HEK293 (cell line): Measurements from ENCODE around the gene RRP7A.
"Not testable (repeated sequence)": the region's sequence is repeated elsewhere in the genome, so short reads cannot be mapped to it uniquely, and the experiment has no call there.

Source experiments
- MZF1 ChIP-seq: fragments of 450-650 bp; formaldehyde crosslinking; IDR thresholded peaks from 2 replicates; pipeline ENCODE4 v1.5.1; 2017; ENCODE audit warnings: missing biosample characterization, missing genetic modification characterization, borderline replicate concordance
- RBAK ChIP-seq: fragments of 450-650 bp; formaldehyde crosslinking; IDR thresholded peaks from 2 replicates; pipeline ENCODE4 v1.5.1; 2016; ENCODE audit warnings: missing biosample characterization, missing genetic modification characterization
- REST ChIP-seq: fragments of 450-650 bp; formaldehyde crosslinking; IDR thresholded peaks from 2 replicates; pipeline ENCODE4 v1.5.1; 2016; ENCODE audit warnings: missing biosample characterization, missing genetic modification characterization
- SP7 ChIP-seq: fragments of 450-650 bp; formaldehyde crosslinking; IDR thresholded peaks from 2 replicates; pipeline ENCODE4 v1.5.1; 2016; ENCODE audit warnings: missing biosample characterization, missing genetic modification characterization
- TCF7L2 ChIP-seq: IDR thresholded peaks from 2 replicates; pipeline ENCODE4 v1.6.1; 2011; ENCODE audit warnings: low read depth, mild to moderate bottlenecking, inconsistent platforms, low read length, moderate library complexity, borderline replicate concordance
- YY1 ChIP-seq: fragments of 450-650 bp; formaldehyde crosslinking; IDR thresholded peaks from 2 replicates; pipeline ENCODE4 v1.5.1; 2018; ENCODE audit warnings: missing biosample characterization, missing genetic modification characterization
- ZBTB7A ChIP-seq: fragments of 450-650 bp; formaldehyde crosslinking; IDR thresholded peaks from 2 replicates; pipeline ENCODE4 v1.5.1; 2016; ENCODE audit warnings: low read depth, missing biosample characterization, missing genetic modification characterization
- ZNF112 ChIP-seq: fragments of 450-650 bp; formaldehyde crosslinking; IDR thresholded peaks from 2 replicates; pipeline ENCODE4 v1.5.0; 2017; ENCODE audit warnings: missing biosample characterization, missing genetic modification characterization
- ZNF121 ChIP-seq: fragments of 450-650 bp; formaldehyde crosslinking; IDR thresholded peaks from 2 replicates; pipeline ENCODE4 v1.5.1; 2016; ENCODE audit warnings: missing biosample characterization, missing genetic modification characterization
- ZNF366 ChIP-seq: fragments of 450-650 bp; formaldehyde crosslinking; conservative IDR thresholded peaks from 2 replicates; pipeline ENCODE4 v1.5.1; 2016; ENCODE audit warnings: missing biosample characterization, missing genetic modification characterization
- ZNF560 ChIP-seq: fragments of 450-650 bp; formaldehyde crosslinking; IDR thresholded peaks from 2 replicates; pipeline ENCODE4 v1.5.1; 2017; ENCODE audit warnings: missing biosample characterization, missing genetic modification characterization, borderline replicate concordance
- ZNF660 ChIP-seq: fragments of 450-650 bp; IDR thresholded peaks from 2 replicates; pipeline ENCODE4 v1.5.1; 2018; ENCODE audit warnings: missing biosample characterization, mild to moderate bottlenecking, missing genetic modification characterization
- ZNF670 ChIP-seq: fragments of 450-650 bp; formaldehyde crosslinking; IDR thresholded peaks from 2 replicates; pipeline ENCODE4 v1.5.1; 2016; ENCODE audit warnings: missing biosample characterization, missing genetic modification characterization, low read depth
- TF ChIP-seq, protein P1 (sequence below): fragments of 450-650 bp; formaldehyde crosslinking; IDR thresholded peaks from 2 replicates; pipeline ENCODE4 v1.5.1; 2016; ENCODE audit warnings: missing biosample characterization, missing genetic modification characterization

- TF ChIP-seq YY1 (tag by site-specific recombination); ZNF670 (tag by site-specific recombination); MZF1; ZNF660 (tag by site-specific recombination); RBAK; ZNF121 (tag by site-specific recombination); SP7 (tag by site-specific recombination); REST (tag by site-specific recombination); ZNF112 (tag by site-specific recombination); TCF7L2; ZNF366; ZNF560 (tag by site-specific recombination); ZBTB7A (tag by site-specific recombination): not testable (repeated sequence)
- TF ChIP-seq, protein P1, sequence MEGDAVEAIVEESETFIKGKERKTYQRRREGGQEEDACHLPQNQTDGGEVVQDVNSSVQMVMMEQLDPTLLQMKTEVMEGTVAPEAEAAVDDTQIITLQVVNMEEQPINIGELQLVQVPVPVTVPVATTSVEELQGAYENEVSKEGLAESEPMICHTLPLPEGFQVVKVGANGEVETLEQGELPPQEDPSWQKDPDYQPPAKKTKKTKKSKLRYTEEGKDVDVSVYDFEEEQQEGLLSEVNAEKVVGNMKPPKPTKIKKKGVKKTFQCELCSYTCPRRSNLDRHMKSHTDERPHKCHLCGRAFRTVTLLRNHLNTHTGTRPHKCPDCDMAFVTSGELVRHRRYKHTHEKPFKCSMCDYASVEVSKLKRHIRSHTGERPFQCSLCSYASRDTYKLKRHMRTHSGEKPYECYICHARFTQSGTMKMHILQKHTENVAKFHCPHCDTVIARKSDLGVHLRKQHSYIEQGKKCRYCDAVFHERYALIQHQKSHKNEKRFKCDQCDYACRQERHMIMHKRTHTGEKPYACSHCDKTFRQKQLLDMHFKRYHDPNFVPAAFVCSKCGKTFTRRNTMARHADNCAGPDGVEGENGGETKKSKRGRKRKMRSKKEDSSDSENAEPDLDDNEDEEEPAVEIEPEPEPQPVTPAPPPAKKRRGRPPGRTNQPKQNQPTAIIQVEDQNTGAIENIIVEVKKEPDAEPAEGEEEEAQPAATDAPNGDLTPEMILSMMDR (tag by site-specific recombination) = not testable (repeated sequence)
Measured at GRCh38 chr22:42529435-42529834, 9.8 kb upstream of the RRP7A start.
